Endodermal cell (in vitro differentiated cells): Measurements from ENCODE around the gene TRIML2. TPM values are rescaled to one million over a fixed set of nuclear protein-coding genes. Genes with fewer than 3 reads are reported as not detected.

Experiments
- DNase-seq: peaks from one replicate; pipeline ENCODE4 v3.0.0-alpha.2; 2017
- H3K27ac ChIP-seq: 2 replicates; pipeline ENCODE4 v1.5.1; 2013; ENCODE audit warnings: mild to moderate bottlenecking, low read depth, low read length, moderate library complexity
- H3K27me3 ChIP-seq: 2 replicates; pipeline ENCODE4 v1.6.1; 2013; ENCODE audit warnings: mild to moderate bottlenecking, low read length, moderate library complexity; ENCODE audit not compliant: insufficient read depth, control insufficient read depth, poor library complexity, severe bottlenecking
- H3K36me3 ChIP-seq: 2 replicates; pipeline ENCODE4 v1.7.0; 2013; ENCODE audit warnings: mild to moderate bottlenecking, low read length, moderate library complexity; ENCODE audit not compliant: control insufficient read depth, insufficient read depth
- H3K4me1 ChIP-seq: one replicate; pipeline ENCODE4 v1.7.0; 2013; ENCODE audit warnings: low read length; ENCODE audit not compliant: control insufficient read depth, insufficient read depth
- H3K4me3 ChIP-seq: 2 replicates; pipeline ENCODE4 v1.5.1; 2013; ENCODE audit warnings: mild to moderate bottlenecking, low read length, moderate library complexity
- H3K9ac ChIP-seq: 2 replicates; pipeline ENCODE4 v1.6.1; 2013; ENCODE audit warnings: mild to moderate bottlenecking, low read length, moderate library complexity; ENCODE audit not compliant: poor library complexity, severe bottlenecking; ENCODE audit errors: extremely low read depth
- H3K9me3 ChIP-seq: 2 replicates; pipeline ENCODE4 v1.6.1; 2013; ENCODE audit warnings: mild to moderate bottlenecking, low read length, moderate library complexity; ENCODE audit not compliant: control insufficient read depth
- H3K27ac Mint-ChIP-seq: 2 replicates; pipeline ENCODE4 v1.8.0; 2020; ENCODE audit warnings: mixed read lengths
- H3K27me3 Mint-ChIP-seq: 2 replicates; pipeline ENCODE4 v1.8.0; 2021; ENCODE audit warnings: mild to moderate bottlenecking, mixed read lengths; ENCODE audit not compliant: insufficient read depth
- H3K36me3 Mint-ChIP-seq: 2 replicates; pipeline ENCODE4 v1.8.0; 2020; ENCODE audit warnings: low read depth, mixed read lengths
- H3K4me1 Mint-ChIP-seq: 2 replicates; pipeline ENCODE4 v1.8.0; 2020; ENCODE audit warnings: mixed read lengths
- H3K4me3 Mint-ChIP-seq: 2 replicates; pipeline ENCODE4 v1.8.0; 2020; ENCODE audit warnings: mild to moderate bottlenecking, moderate library complexity, mixed read lengths
- H3K9me3 Mint-ChIP-seq: 2 replicates; pipeline ENCODE4 v1.8.0; 2020; ENCODE audit warnings: mild to moderate bottlenecking, mixed read lengths
- CTCF ChIP-seq: fragments of 200-600 bp; sonication (generic); conservative IDR thresholded peaks from 2 replicates; pipeline ENCODE4 v1.5.0; 2021; ENCODE audit warnings: antibody characterized with exemption, mild to moderate bottlenecking
- WGBS, 2 experiments: methylation state at CpG; one replicate each; pipeline versions ENCODE4 v1.1.5 to v1.1.7; 2013; ENCODE audit warnings: missing lambda C conversion rate in 2 of 2, mixed read lengths in 1 of 2; ENCODE audit not compliant: insufficient coverage in 1 of 2, insufficient read length in 1 of 2; 5-methylcytosine and 5-hydroxymethylcytosine counted together
- total RNA-seq, 2 donors: library from RNA; stranded (reverse); fragmentation: NEBNext Ultra II Directional in 1 of 2; extraction: Animal tissue kit (Norgen Biotek cat#: 25700) in 1 of 2; gene quantifications; 2 replicates in 1 of 2; 3 replicates in 1 of 2; pipeline ENCODE4 v1.2.1, GENCODE V29; 2021

TRIML2 gene
- total RNA-seq, 2 donors from 2014 or later = 0.53 to 13.6 TPM

DNA sequence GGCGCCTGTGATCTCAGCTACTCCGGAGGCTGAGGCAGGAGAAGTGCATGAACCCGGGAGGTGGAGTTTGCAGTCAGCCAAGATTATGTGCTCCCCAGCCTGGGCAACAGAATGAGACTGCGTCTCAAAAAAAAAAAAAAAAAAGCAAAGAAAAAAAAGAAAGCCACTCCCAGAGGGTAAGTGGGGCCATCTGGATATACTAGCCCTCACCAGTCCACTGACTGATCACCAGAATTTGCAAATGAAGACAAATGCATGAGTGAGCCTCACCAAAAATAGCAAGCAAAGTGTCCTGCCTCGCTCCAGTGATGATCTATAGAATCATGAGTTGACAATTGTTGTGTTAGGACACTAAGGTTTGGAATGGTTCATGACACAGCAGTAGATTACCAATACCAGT lies 66.2 kb downstream of the TRIML2 start:
- WGBS, 2 experiments = 90 to 91% methylated on average over 5 of the region's 5 CpGs
- Mint-ChIP-seq H3K4me3 (no peak overlapping the region), H3K4me1 (peaks cover 9% of the 10 kb centered on the region), H3K36me3 (no peaks in the 10 kb centered on the region), H3K27me3 (no peaks in the 10 kb centered on the region), H3K27ac (no peak overlapping the region), H3K9me3 (no peaks in the 10 kb centered on the region)
- Histone ChIP-seq H3K9me3 (no peaks in the 10 kb centered on the region), H3K4me1 (no peaks in the 10 kb centered on the region), H3K27ac (no peak overlapping the region), H3K4me3 (no peak overlapping the region), H3K36me3 (no peaks in the 10 kb centered on the region), H3K27me3 (no peaks in the 10 kb centered on the region), H3K9ac (no peak overlapping the region)
- TF ChIP-seq CTCF = no peak
- no peak for DNase-seq

DNA sequence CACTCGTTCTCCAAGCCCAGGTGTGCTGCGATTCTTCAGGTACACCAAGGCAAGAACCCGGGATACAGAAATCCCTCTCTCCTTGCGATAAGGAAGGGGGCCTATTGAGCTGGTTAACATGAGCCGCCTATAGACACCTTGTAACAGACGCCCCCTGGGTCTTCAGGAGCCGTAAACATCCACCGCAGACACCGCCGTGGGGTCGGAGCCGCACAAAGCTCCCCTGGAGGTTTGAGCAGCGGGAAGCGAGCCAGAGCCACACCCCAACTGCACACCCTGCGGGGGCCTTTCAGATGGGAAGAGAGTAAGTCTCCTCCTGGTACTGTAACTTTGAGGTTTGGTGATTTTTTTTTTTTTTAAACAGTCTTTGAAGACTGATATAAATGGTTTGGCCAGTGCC lies 67.2 kb downstream of the TRIML2 start:
- TF ChIP-seq CTCF = peak; percentile 14
- no peaks in the 10 kb centered on the region for H3K27me3 Mint-ChIP-seq
- no peaks in the 10 kb centered on the region for H3K9me3 Mint-ChIP-seq
- no peak for DNase-seq
- Histone ChIP-seq H3K4me3 (no peak overlapping the region), H3K27ac (no peak overlapping the region), H3K9me3 (no peaks in the 10 kb centered on the region), H3K9ac (no peak overlapping the region), H3K27me3 (no peaks in the 10 kb centered on the region), H3K4me1 (no peaks in the 10 kb centered on the region), H3K36me3 (no peaks in the 10 kb centered on the region)
- peak overlapping the region; percentile 8 for H3K4me3 Mint-ChIP-seq
- peak overlapping the region; percentile 21 for H3K27ac Mint-ChIP-seq
- no peaks in the 10 kb centered on the region for H3K36me3 Mint-ChIP-seq
- 77 to 87% methylated on average over 5 to 15 of the region's 15 CpGs for WGBS, 2 experiments
- H3K4me1 Mint-ChIP-seq = peaks cover 9% of the 10 kb centered on the region

- no peaks in the 10 kb centered on the region for H3K27me3 Mint-ChIP-seq
- H3K27ac Mint-ChIP-seq = peak overlapping the region; percentile 21
- H3K4me3 Mint-ChIP-seq = peak overlapping the region; percentile 8
- DNase-seq = no peak
- Histone ChIP-seq H3K27me3 (no peaks in the 10 kb centered on the region), H3K27ac (no peak overlapping the region), H3K4me1 (no peaks in the 10 kb centered on the region), H3K36me3 (no peaks in the 10 kb centered on the region), H3K9me3 (no peaks in the 10 kb centered on the region), H3K9ac (no peak overlapping the region), H3K4me3 (no peak overlapping the region)
- no peak for TF ChIP-seq CTCF
- no peaks in the 10 kb centered on the region for H3K36me3 Mint-ChIP-seq
- H3K4me1 Mint-ChIP-seq = peaks cover 9% of the 10 kb centered on the region
- 94 to 98% methylated on average over 18 to 21 of the region's 21 CpGs for WGBS, 2 experiments
- H3K9me3 Mint-ChIP-seq = no peaks in the 10 kb centered on the region
Observed at GRCh38 chr4:188041721-188042120, 67.7 kb downstream of the TRIML2 start.

Other genes with a start within 250 kb of the TRIML2 start
- 10 to 100 TPM; 30.9 to 58.5 TPM for gene ZFP42, start 113.8 kb downstream of the TRIML2 start, total RNA-seq
- not detected for gene TRIML1, start 29.8 kb upstream of the TRIML2 start, total RNA-seq